ELF-1 (cell line): ENCODE results near the gene STARD3.
"Not testable (repeated sequence)": the region's sequence is repeated elsewhere in the genome, so short reads cannot be mapped to it uniquely, and the experiment has no call there.

Experiments used
- DNase-seq: peaks from one replicate; pipeline ENCODE4 v3.0.0-alpha.2; 2016; ENCODE audit warnings: low read depth, low spot score

STARD3 gene

DNA sequence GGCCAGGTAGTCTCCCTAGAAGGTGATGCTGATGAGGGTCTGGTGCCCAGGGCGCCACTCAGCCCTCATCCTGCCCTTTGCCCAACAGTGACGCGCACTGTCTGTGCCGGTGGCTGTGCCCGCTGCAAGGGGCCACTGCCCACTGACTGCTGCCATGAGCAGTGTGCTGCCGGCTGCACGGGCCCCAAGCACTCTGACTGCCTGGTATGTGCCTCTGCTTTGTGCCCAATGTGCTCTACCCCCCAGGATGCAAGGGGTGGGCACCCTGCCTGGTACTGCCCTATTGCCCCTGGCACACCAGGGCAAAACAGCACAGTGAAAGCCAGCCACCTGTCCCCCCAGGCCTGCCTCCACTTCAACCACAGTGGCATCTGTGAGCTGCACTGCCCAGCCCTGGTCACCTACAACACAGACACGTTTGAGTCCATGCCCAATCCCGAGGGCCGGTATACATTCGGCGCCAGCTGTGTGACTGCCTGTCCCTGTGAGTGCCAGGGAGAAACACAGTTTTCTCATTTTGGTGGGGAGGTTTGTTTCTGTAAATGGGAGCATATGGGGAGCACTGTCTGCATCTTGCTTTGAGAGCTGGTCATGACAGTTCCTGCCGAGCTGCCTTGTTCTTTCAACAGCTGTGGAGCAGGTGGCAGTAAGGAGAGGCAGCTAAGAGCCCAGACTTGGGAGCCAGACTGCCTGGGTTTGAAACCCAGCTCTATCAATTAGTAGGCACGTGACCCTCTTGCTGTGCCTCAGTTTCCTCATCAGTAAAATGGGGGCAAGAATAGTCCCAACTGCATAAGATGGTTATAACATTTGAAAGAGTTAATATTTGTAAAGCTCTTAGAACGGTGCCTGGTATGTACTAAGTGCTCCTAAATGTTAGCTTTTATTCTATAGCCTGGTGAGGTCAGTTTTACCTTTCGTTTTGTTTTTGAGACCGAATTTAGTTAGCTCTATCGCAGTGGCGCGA, 73.3 kb downstream of the STARD3 start:
- no peak for DNase-seq

DNA sequence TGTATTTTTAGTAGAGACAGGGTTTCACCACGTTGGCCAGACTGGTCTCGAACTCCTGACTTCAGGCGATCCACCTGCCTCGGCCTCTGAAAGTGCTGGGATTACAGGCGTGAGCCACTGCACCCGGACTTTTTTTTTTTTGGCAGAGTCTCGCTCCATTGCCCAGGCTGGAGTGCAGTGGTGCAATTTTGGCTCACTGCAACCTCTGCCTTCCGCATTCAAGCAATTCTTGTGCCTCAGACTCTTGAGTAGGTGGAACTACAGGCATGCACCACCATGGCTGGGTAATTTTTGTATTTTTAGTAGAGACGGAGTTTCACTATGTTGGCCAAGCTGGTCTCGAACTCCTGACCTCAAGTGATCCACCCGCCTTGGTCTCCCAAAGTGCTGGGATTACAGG, 74.1 kb downstream of the STARD3 start:
- DNase-seq = not testable (repeated sequence)

DNA sequence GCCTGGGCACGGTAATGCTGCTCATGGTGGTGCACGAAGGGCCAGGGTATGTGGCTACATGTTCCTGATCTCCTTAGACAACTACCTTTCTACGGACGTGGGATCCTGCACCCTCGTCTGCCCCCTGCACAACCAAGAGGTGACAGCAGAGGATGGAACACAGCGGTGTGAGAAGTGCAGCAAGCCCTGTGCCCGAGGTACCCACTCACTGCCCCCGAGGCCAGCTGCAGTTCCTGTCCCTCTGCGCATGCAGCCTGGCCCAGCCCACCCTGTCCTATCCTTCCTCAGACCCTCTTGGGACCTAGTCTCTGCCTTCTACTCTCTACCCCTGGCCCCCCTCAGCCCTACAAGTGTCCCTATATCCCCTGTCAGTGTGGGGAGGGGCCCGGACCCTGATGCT, 74.9 kb downstream of the STARD3 start:
- DNase-seq = no peak
